ENCODE data around the gene TRIM28. TPM values are rescaled to one million over a fixed set of nuclear protein-coding genes. Genes with fewer than 3 reads are reported as not detected.
A peak's percentile ranks its signal among the peaks of the same experiment; 100 is the strongest.

TRIM28 gene
- total and polyA plus RNA-seq, 7 donors = 141 to 212 (median 165) TPM

GRCh38 chr19:58546019-58546530, 2.2 kb downstream of the TRIM28 start:
- no peak for DNase-seq
- intact Hi-C loops (cut with DNase I) = no loop called here
- no peak for TF ChIP-seq CTCF (IDR thresholded peaks at IDR 0.05)
- 14 to 21% (median 19%) methylated on average over 1 of the region's 1 CpG for WGBS, 3 donors
- Histone ChIP-seq H3K4me1 (peaks cover 20% of the 10 kb centered on the region), H3K4me3 (peak overlapping the region; percentile 95), H3K36me3 (ENCODE audit: insufficient read depth in 1 of 2, low read depth in 1 of 2) (peaks cover 24 to 59% of the 10 kb centered on the region in 2 donors), H3K27me3 (ENCODE audit: insufficient read depth in 3 of 3, low read length in 2 of 3) (no peaks in the 10 kb centered on the region), H3K9me3 (no peaks in the 10 kb centered on the region), H3K27ac (no peak overlapping the region)
- ATAC-seq = no peak

GRCh38 chr19:58547323-58548312, 3.8 kb downstream of the TRIM28 start:
- intact Hi-C loops (cut with DNase I) = no loop called here
- no peak for TF ChIP-seq CTCF (IDR thresholded peaks at IDR 0.05)
- WGBS, 3 donors = 88 to 94% (median 89%) methylated on average over 18 of the region's 18 CpGs
- Histone ChIP-seq H3K4me1 (peaks cover 20% of the 10 kb centered on the region), H3K9me3 (no peaks in the 10 kb centered on the region), H3K4me3 (no peak overlapping the region), H3K27me3 (ENCODE audit: insufficient read depth in 3 of 3, low read length in 2 of 3) (no peaks in the 10 kb centered on the region), H3K36me3 (ENCODE audit: insufficient read depth in 1 of 2, low read depth in 1 of 2) (peaks cover 24 to 74% of the 10 kb centered on the region in 2 donors), H3K27ac (no peak overlapping the region)
- no peak for DNase-seq
- ATAC-seq = no peak

GRCh38 chr19:58548859-58549663, 5.2 kb downstream of the TRIM28 start:
- no peak overlapping the region for H3K27ac ChIP-seq
- no peaks in the 10 kb centered on the region for H3K9me3 ChIP-seq
- H3K27me3 ChIP-seq (ENCODE audit: insufficient read depth in 3 of 3, low read length in 2 of 3) = no peaks in the 10 kb centered on the region
- TF ChIP-seq CTCF (IDR thresholded peaks at IDR 0.05) = no peak
- H3K4me1 ChIP-seq = peaks cover 30% of the 10 kb centered on the region
- ATAC-seq (no peak), DNase-seq (no peak)
- 84 to 93% (median 90%) methylated on average over 20 of the region's 20 CpGs for WGBS, 3 donors
- intact Hi-C loops (cut with DNase I) = no loop called here
- peaks cover 24 to 86% of the 10 kb centered on the region in 2 donors for H3K36me3 ChIP-seq (ENCODE audit: insufficient read depth in 1 of 2, low read depth in 1 of 2)
- H3K4me3 ChIP-seq = no peak overlapping the region

GRCh38 chr19:58549664-58550361, 5.9 kb downstream of the TRIM28 start:
- peaks cover 33% of the 10 kb centered on the region for H3K4me1 ChIP-seq
- H3K9me3 ChIP-seq = no peaks in the 10 kb centered on the region
- intact Hi-C loops (cut with DNase I) = no loop called here
- WGBS, 3 donors = 83 to 90% (median 84%) methylated on average over 11 of the region's 11 CpGs
- ATAC-seq = no peak
- no peaks in the 10 kb centered on the region for H3K27me3 ChIP-seq (ENCODE audit: insufficient read depth in 3 of 3, low read length in 2 of 3)
- no peak overlapping the region for H3K4me3 ChIP-seq
- no peak overlapping the region for H3K27ac ChIP-seq
- no peak for TF ChIP-seq CTCF (IDR thresholded peaks at IDR 0.05)
- DNase-seq = no peak
- peaks cover 24 to 86% of the 10 kb centered on the region in 2 donors for H3K36me3 ChIP-seq (ENCODE audit: insufficient read depth in 1 of 2, low read depth in 1 of 2)
